Hepatocyte (in vitro differentiated cells): ENCODE measurements around the gene RUNDC3A.

ENCODE experiments used
- EZH2 ChIP-seq: fragments of 200-600 bp; sonication (generic); IDR thresholded peaks from 2 replicates; pipeline ENCODE4 v1.6.1; 2016; ENCODE audit warnings: antibody characterized with exemption, mild to moderate bottlenecking, borderline replicate concordance
- EZH2phosphoT487 ChIP-seq: fragments of 200-600 bp; sonication (generic); IDR thresholded peaks from one replicate; pipeline ENCODE4 v1.6.1; 2018; ENCODE audit warnings: antibody characterized with exemption, mild to moderate bottlenecking, low read depth, moderate library complexity; ENCODE audit not compliant: unreplicated experiment, severe bottlenecking
- TF ChIP-seq, protein P1 (sequence below): fragments of 200-600 bp; sonication (generic); IDR thresholded peaks from 2 replicates; pipeline ENCODE4 v1.5.1; 2016; ENCODE audit warnings: antibody characterized with exemption, mild to moderate bottlenecking; ENCODE audit not compliant: poor library complexity

- TF ChIP-seq, protein P1, sequence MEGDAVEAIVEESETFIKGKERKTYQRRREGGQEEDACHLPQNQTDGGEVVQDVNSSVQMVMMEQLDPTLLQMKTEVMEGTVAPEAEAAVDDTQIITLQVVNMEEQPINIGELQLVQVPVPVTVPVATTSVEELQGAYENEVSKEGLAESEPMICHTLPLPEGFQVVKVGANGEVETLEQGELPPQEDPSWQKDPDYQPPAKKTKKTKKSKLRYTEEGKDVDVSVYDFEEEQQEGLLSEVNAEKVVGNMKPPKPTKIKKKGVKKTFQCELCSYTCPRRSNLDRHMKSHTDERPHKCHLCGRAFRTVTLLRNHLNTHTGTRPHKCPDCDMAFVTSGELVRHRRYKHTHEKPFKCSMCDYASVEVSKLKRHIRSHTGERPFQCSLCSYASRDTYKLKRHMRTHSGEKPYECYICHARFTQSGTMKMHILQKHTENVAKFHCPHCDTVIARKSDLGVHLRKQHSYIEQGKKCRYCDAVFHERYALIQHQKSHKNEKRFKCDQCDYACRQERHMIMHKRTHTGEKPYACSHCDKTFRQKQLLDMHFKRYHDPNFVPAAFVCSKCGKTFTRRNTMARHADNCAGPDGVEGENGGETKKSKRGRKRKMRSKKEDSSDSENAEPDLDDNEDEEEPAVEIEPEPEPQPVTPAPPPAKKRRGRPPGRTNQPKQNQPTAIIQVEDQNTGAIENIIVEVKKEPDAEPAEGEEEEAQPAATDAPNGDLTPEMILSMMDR = no peak
- no peak for TF ChIP-seq EZH2
- TF ChIP-seq EZH2phosphoT487 = no peak
These were observed 814 bp upstream of the RUNDC3A start for GRCh38 chr17:44307387-44308186.
